ENCODE measurements around the gene SIX1.
A peak's percentile ranks its signal among the peaks of the same experiment; 100 is the strongest.

Gene SIX1

DNA sequence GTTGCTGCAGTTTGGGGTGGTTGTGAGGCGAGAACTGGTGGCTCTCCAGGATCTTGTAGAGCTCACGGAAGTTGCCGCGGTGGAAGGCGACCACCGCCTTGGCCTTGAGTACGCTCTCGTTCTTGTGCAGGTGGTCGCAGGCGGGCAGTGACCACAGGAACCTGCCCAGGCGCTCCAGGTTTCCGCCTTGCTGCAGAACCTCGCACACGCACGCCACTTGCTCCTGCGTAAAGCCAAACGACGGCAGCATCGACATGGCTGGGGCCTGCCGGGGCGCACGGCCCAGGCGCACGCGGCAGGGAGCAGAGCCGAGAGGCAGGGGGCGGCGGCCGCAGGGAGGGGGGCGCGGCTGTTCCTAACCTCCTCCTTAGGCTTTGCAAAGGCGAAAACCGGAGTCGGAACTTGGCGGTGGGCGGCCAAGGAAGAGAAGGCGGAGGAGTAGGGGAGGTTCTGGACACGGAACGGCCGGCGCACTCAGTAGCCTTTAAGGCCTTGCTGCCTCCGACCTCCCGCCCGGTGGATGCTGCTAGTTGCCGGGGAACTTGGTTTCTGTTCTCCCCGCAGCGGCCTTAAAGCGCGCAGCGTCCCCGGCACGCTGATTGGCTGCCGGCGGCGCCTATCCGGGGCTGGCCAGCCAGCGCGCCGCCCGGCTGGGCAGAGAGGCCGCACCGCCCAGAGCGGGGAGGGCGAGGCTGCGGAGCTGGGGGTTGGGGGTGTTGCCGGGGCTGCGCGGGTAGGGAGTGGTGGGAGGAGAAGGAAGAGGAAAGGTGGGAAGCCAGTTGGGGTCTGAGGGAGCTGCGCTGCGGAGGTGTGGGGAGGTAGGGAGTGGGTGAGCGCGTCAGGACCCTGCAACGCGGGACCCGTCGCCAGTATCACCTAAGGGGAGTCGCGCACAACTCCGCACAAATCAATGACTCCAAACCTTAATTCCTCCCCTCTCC is at the start of gene SIX1:
Gene SIX1, minus strand, starts transcription at position 544 of the 941 bp plus-strand sequence. Its CDS starts 288 bp downstream, at position 256.
- peak; percentile 53 for DNase-seq

DNA sequence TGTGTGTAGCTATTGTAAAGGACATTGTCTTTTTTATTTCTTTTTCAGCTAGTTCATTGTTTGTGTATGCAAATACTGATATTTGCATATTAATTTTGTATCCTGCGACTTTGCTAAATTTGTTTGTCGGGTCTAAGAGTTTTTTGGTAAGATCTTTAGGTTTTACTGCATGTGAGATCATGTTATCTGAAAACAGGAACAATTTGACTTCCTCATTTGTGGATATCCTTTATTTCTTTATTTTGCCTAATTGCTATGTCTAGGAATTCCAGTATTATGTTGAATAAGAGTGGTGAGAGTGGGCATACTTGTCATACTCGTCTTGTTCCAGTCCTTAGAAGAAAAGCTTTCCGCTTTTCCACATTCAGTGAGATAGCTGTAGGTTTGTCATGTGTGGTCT is 46.0 kb upstream of the SIX1 start:
- no peak for DNase-seq

DNA sequence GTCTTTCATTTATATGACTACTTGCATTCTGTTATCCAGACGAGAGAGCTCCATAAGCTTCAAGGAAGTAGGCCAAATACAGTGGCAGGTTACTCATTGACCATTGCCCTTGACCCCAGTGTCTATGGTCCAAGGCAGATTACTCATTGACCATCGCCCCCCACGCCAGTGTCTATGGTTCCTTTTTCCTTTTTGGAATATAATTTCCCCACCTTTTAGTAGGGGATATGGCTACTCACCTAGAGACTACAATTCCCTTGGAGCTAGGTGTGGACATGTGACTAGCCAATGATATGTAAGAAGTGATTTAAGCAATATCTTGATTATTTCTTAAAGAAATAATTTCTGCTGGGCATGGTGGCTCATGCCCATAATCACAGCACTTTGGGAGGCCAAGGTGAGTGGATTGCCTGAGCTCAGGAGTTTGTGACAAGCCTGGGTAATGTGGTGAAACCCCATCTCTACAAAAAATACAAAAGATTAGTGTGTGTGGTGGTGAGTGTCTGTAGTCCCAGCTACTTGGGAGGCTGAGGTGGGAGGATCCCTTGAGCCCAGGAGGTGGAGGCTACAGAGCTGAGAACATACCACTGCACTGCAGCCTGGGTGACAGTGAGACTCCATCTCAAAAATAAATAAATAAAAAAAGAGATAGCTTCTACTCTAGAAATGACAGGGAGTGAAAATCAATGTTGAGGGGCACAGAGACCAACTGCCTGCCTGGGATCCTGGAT is 42.3 kb upstream of the SIX1 start:
- DNase-seq: no peak

DNA sequence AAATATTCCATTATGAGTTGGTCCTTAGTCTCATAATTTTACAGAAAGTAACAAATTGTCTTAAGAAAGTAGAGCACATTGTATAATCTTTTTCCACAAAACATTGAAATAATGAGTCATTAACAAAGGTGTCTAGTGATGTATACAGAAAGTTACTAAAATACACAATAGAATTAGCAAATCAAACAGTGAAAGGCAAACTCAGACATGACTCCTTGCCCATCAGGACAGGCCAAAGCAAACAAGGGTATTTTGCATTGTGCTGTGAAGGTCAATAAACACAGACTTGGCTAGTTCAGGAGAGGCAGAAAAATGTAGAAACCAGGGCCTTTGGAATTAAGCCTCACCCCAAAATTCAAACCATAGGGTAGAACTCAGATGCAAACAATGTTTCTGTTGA is 37.6 kb upstream of the SIX1 start:
- no peak for DNase-seq

DNA sequence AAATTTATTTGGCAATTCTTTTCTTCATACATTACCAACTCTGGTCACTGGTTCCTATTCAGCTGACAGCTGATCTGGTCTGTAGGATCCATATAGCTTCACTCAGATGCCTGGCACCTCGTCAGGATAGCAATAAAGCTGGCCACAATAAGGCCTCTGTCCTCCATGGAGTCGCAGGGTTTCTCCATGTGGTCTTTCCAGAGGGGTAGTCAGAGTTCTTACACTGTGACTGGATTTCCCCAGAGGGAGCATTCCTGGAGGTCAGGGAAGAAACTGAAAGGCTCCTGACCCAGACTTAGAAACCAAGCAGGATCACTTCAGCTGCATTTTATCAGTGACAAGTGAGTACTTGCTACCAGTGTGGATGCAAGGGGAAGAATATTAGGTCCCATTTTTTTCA is 34.9 kb upstream of the SIX1 start:
- no peak for DNase-seq

DNA sequence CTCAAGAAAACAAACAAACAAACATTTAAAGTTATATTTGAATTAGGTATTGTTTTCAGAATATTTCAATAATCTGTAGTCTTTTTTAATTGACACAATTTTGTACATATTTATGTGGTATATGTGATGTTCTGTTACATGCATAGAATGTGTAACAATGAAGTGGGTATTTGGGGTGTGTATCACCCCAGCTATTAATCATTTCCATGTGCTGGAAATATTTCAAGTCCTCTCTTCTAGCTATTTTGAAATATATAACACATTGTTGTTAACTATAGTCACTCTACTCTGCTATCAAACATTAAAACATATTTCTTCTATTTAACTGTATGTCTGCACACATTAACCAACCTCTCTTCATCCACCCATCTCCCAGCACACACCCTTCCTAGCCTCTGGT is 32.0 kb upstream of the SIX1 start:
- no peak for DNase-seq

DNA sequence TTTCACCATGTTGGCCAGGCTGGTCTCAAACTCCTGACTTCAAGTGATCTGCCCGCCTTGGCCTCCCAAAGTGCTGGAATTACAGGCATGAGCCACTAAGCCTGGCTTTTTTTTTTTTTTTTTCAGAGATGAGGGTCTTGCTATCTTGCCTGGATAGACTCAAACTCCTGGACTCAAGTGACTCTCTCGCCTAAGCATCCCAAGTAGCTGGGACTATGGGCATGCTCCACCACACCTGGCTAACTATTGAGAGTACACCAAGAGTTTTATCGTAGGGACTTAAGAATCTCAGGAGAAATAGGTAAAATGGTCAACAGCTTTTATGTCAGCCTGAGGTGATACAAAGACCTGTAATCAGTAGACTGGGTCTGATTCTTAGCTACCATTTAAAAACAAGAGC is 31.2 kb upstream of the SIX1 start:
- DNase-seq: no peak

DNA sequence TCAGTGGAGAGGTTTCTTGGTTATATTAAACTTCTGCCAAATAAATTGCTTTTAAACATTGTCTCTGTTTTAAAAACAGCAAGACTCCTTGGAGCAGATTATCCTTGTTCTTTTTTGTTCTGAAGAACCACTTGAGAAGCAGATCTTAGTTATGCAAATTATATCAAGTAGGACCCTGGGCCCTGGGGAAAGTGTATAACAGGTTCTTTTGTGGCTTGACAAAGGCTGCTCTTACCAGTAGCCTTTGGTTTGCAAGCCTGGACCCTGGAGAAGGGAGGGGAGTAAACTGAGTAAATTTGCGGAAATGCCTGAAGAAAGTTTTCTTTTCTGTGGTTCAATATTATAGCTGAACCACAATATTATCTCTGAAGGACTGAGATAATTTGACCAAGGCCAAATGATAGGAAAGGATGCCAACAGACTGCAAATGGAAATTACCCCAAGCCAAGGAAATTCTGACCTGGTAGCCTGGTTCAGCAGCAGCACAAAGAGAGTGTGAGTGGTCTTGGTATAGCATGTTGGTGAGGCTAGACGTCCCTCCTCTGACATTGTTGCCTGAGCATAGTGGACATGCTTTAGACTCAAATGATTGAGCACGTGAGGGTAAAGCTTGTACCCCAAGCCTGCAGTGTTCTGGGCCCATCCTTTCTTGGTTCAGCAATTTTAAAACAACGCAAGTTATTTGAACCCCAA is 30.4 kb upstream of the SIX1 start:
- no peak for DNase-seq

DNA sequence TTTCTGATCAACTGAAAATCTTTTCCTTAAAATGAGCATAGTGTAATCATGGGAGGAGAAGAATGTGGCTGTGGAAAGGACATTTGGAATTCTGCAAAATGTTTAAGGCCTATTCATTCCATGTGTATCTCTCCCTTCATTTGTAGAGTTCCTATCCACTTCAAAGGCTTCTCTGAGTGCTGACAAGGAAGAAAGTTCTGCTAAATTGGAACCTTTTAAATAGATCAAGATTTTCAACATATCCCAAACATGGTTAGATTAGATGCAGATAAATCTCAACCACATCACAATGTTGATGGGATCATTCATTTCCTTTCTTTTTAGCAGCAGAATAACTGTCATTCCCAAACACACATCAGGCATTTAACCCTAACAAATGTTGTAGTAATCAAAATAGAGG is 28.4 kb upstream of the SIX1 start:
- DNase-seq: no peak

DNA sequence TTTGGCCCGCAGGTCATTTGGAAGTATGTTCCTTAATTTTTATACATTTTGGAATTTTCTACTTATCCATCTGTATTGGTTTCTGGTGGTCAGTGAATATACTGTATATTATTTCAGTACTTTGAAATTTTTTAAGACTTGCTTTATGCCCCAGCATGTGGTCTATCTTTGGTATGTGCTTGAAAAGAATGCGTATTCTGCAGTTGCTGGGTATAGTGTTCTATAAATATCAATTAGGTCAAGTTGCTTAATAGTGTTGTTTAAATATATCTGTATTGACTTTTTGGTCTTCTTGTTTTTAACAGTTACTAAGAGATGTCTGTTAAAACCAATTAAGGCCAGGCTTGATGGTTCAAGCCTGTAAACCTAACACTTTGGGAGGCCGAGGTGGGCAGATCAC is 21.7 kb upstream of the SIX1 start:
- no peak for DNase-seq

DNA sequence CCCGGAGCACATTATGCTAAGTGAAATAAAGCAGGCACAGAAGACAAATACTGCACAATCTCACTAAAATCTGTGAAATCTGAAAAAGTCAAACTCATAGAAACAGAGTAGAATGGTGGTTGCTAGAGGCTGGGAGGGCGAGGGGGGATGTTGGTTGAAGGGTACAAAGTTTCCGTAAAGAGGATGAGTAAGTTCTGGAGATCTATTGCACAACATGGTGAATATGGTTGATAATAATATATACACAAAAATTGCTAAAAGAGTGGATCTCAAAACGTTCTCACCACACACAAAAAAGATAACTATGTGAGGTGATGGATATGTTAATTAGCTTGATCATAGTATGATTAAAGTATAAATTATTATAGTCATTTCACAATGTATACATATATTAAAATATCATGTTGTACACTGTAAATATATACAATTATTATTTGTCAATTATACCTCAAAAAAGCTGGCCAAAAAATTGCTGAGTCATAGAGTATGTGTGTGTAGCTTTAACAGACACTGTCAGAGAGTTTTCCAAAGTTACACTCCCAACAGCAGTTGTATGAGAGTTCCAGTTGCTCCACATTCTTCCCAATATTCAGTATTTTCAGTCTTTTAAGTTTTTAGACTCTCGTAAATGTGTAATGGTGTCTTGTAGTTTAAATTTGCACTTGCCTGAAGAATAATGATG is 19.3 kb upstream of the SIX1 start:
- no peak for DNase-seq

DNA sequence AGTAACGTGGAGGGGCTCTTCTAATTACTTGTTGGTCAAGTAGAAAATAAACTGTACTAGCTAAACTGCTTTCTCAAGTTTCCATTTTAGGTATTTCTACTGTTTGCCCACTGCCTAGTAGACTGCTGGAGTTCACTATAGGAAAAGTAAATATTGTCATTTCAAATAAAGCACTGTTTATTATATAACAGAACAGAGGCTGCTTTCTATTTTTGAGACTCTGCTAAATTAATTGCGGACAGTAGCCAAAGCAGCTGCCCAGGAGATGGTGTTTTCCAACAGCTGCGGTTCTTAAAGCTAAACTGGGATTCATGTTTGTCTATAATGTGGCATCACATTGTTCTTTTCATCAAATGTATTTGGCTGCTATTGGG is 15.9 kb upstream of the SIX1 start:
- DNase-seq: no peak

DNA sequence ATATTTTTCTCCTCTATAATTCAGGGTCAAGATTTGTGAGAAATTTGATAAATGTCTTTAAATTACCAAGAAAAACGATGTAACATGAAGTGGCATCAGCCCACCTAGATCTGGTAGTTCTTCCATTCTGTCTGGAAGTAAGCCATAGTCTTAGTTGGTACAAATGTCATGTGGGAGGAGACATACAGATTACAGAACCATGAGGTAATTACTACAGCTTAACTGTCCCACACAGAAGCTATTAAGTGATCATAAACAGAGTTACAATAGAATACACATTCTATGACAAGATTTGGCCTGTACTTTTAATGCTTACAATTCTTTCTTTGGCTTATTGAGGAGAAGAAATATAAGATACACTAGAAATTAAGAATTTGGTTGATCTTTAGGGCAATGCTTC is 13.7 kb upstream of the SIX1 start:
- no peak for DNase-seq

DNA sequence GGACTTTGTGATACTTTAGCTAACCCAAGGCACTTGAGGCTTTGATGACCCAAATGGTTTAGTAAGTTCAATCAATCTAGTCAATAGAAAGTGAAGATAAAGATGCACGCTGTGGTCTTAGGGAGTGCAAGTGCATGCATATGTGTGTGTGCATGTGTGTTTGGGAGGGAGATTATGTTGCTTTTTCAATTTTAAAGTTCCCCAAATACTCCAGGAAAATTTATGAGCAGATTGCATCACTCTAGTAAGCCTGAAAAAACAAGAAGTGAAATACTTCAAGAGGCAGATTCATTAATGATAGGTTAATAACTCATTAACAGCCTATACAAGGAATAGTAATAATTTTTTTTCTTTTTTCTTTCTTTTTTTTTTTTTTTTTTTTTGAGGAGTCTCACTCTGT is 12.4 kb upstream of the SIX1 start:
- no peak for DNase-seq

DNA sequence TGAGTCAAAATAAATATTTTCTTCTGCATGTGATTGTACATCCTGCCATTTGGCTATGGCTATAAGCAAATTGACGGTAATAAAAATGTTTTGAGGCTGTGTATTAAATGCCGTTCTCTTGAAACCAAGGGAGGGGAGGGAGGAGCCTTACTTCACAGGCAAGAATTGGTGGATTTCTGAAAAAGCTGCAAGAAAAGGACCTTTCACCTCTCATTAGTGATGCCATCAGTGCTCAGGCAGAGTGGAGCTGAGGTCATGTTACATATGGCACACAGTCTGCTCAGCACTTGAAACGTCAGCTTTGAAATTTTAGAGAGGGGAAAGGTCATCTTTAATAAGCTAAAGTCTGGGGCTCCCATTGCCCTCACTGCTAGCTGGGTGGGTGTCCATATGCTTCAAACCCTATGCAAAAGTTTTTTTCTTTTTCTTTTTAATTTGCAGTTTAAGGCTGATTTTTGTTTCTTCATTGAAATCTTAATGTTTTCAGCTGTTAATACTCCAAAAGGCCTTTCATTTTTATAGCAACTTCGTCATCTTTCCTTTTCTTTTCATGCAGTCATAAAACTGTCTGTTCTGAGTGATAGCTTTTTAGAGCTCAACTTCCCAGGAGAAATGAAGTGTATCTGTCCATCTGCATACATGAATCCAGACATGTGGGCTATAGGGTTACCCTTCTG is 9.8 kb upstream of the SIX1 start:
- DNase-seq: no peak

DNA sequence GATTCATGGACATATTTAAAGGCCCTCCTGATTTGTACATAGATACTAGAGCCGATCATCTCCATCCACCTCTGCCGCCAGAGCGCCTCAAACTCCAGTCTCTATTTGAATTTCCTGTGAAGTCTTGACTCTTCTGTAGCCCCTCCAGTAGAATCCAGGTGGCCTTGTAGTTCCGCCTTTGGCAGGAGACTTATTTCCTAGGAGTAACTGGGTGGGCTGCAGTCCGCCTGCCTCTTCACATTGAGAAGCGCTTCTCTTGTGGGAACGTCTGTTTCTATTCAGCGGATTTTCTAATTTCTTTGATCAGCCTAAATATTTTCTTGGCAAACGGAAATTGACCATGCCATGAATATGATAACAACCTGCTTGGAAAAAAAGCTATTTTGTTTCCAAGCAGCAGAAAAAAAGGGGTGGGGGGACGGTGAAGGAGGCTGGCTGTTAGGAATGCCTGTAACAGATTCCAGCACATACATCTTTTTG is 9.0 kb upstream of the SIX1 start:
- no peak for DNase-seq

DNA sequence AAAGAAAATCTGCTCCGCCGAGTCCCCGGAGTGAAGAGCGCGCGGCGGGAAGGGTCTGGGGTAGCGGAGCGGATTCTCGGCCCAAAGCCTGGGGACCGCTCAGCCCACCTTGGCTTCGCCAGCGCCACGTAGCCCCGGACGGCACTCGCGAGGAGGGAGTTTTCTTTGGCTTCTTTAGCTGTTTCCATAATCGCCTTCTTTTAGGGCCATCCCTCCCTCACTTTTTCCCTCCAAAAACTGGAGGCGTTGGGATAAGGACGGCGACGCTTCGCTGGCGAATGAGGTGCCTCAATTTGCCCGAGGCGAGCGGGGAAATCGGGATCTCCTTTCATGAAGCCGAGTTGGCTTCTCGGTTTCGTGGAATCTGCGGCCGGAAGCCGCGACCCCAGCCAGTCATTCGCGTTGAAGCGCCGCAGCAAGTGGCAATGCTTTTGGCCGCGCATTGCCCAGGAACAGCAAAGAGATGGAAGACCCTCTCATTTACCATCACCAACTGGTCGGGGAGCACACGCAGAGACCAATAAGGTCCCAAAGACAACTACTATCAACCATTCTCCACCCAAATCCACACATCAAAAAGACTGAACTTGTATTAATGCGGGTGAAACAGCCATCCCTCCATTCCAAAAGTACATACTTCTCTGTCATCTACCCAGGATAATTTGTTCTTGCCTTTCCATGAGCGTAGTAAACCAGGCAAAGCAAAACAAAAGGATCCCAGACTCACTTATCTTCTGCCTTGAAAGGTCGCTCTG is 8.4 kb upstream of the SIX1 start:
- DNase-seq: no peak

DNA sequence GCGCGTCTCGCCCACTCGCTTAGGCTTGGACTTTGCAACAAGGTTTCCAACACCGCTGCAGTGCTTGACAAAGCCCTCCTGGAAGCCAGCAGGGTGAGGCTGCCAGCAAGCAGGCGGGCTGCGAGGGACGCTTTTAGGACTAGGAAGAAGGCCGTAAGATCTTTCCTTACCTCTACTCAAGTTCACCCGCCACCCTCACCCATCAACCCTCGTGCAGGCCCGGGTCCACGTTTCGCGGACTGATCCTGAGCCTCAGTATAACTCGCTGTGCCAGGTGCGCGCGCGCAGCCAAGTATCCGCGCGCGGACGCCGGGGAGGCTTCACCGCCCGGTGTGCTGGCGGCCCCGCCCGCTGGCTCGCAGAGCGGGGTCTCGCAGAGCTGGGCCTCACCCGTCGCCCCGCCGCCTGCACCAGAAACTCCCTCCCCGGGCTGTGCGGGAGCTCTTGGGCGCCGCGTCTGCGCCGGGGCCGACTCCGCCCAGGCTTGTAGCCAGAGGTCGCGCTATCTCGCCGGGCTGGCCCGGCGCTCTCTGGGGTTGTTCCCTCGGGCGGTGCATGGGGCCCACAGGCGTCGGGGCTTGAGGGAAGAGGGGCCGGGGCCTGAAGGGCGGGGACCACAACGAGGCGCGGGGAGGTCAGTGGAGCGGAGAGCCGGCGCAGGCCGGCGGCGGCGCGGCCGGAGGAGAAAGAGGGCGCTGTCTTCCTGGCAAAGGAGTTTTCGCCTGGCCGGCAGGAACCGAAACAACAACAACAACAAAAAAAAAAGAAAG is 7.6 kb upstream of the SIX1 start:
- DNase-seq: peak; percentile 48

DNA sequence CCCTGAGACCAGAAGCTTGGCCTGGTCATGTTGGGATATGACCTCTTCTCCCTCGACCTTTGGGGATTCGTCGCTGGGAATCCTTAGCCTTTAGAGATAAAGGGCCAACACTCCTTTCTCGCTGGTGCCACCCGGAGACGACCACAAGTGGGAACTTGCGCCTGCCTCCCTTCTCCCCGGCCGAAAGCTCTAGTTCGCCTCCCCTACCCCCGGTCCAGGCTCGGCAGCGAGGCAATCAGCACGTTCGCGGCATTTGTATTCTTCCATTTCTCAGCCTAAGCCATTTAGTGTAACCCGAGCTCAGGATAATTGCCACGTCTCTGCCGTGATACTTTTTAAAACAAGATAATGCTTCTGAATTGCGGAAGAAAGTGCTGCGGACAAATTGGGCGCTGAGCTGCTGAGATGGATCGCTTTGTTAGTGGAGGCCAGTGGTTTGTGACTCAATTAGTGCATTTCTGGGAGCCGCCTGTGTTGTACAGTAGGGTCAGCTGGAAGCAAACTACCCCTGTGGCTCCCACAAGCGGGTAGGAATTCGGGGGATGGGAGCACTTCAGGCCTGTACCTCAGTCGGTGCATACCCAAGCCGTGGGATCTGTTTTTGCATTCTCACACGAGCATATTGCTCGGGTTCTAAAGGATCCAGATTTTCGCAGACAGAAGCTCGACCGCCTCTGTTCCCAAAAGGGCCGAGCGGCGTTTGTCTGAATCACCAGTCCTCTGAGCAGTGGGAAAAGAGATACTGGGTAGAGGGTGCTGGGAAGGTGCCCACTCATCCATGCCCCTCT is 6.8 kb upstream of the SIX1 start:
- DNase-seq: peak; percentile 12

Data from activated CD4-positive, alpha-beta T cell treated with anti-CD3 and anti-CD28 coated beads for 48 hours (primary cell).